HG03565 (cell line): ENCODE measurements around the gene TIMM22.
A peak's percentile ranks its signal among the peaks of the same experiment; 100 is the strongest.
"Not testable (repeated sequence)": the region's sequence is repeated elsewhere in the genome, so short reads cannot be mapped to it uniquely, and the experiment has no call there.

Source experiments
- ATAC-seq: cut with Tn5 transposase; IDR thresholded peaks from one replicate; pipeline ENCODE4 v1.9.1; 2021; ENCODE audit warnings: mild to moderate bottlenecking, moderate library complexity; ENCODE audit not compliant: unreplicated experiment

Gene TIMM22

DNA sequence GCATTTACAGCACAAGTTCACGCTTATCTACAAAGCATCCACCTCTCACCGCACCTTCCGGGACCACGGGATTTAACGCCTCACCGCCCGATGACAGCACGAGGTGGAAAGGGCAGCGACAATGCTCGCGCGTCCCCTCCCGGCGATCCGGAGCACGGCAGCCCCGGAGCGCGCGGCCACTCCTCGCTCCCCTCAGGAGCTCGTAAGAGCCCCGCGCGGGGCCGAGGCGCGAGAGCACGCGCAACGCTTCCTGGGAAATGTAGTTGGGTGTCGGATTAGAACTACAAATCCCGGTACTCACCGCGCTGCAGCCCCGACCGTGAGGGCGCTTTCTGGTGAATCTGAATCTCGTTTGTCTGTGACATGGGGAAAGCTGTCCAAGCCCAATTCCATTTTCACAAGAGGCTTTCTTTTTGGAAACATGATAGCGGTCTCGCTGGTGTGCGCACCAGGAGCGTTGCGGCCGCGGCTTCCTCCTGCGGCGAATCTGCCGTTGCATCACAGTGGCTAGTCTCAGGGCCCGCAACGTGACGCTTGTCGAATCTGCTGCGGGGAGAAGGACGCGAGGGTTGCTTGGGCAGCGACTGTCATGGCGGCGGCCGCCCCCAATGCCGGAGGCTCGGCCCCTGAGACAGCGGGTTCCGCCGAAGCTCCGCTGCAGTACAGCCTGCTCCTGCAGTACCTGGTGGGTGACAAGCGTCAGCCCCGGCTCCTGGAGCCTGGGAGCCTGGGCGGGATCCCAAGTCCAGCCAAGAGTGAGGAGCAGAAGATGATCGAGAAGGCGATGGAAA, at the start of gene TIMM22:
TIMM22 (plus strand) TSS at position 576 of the 791 bp plus-strand sequence; CDS start at position 590, 14 bp downstream.
- ATAC-seq: peak; percentile 83

DNA sequence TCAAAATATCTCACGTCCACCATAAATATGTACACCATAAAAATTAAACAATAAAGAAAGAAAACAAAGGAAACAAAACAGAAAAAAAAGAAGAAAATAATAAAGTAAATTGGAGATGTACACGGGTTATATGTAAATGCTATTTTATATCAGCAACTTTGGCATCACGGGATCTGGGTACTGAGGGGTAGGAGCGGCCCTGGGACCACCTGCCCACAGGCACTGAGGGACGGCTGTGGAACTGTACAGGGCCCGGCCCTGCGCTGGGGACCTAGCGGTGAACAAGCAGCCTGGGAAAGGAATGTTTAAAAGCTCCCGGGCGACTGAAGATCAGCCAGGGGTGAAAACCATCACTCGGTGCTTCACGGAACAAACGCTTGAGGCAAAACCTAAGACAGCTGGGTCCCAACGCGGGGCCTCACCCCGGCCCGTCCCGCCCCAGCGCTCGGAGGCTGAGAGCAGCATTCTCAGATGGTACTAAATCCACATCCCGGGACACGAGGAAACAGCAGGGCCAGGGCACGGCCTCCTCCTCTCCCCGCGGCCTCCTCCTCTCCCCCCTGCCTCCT, 48.6 kb upstream of the TIMM22 start:
- no peak for ATAC-seq

DNA sequence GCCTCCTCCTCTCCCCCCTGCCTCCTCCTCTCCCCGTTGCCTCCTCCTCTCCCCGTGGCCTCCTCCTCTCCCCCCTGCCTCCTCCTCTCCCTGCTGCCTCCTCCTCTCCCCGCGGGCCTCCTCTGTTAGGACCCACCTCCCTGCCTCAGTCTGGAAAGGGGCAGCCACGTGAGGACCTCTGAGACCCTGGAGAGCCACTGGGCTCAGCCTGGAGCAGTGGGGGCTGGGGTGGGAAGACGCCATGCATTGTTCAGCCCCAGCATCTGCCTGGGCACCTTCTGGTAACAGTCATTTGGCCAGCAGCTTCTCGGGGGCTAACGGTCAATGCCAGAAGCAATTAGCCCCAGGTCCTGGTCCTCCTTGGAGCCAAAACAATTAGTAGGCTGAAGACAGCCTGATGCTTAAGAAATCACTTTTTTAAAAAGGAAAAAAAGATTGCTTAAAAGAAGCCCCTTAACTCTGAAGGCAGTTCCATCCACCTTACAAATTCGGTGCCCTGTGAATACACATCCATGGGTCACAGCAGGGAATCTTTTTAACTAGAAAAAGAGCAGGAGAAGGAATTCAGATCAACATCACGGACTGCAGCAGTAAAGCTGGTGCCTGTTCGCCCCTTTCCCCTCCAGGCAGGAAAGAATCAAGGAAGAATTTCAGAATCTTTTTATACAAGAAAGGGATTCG, 47.2 kb upstream of the TIMM22 start:
- ATAC-seq: no peak

DNA sequence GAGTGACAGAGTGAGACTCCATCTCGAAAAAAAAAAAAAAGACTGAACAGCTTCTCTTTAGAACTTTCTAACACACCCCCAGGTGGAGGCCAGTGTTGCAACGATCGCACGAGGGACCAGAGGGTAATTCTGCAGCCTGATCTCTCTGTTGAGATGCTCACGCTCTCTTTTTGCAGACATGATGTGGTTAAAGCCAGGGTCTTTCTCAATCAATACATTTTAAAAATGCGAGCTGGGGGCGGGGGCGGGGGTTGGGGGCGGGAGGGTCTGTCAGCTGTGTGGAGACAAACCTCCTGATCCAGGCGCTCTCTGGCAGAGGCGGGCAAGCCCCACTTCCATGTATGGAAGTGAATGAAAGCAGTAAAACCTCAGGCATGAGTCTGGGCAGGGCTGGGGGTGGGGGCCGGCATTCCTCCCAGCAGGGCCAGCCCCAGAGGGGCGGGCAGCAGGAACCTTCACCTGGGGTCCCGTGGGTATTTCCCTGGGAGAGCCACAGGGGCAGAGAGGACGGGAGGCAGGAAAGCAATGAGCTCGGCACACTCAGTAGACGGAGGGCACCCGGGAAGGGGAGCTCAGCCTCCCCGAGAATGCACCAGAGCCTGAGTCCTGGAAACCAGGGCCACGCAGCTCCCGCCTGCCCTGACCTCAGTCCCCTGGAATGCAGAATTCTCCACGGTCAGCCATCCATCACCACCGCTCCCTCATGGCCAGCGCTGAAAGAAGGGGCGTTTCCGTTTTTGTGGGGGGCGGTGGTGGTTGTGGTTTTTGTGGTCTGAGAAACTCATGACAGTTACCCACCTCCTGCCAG, 45.4 kb upstream of the TIMM22 start:
- ATAC-seq: no peak

DNA sequence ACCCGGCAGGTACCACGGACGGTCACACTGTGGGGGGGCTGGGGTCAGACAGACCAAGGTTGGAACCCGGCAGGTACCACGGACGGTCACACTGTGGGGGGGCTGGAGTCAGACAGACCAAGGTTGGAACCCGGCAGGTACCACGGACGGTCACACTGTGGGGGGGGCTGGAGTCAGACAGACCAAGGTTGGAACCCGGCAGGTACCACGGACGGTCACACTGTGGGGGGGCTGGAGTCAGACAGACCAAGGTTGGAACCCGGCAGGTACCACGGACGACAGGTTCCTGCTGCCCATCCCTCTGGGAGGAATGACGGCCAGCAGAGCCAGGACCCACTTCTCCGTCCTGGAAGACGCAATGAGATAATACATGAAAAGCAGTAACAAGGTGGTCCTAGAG, 44.3 kb upstream of the TIMM22 start:
- not testable (repeated sequence) for ATAC-seq

DNA sequence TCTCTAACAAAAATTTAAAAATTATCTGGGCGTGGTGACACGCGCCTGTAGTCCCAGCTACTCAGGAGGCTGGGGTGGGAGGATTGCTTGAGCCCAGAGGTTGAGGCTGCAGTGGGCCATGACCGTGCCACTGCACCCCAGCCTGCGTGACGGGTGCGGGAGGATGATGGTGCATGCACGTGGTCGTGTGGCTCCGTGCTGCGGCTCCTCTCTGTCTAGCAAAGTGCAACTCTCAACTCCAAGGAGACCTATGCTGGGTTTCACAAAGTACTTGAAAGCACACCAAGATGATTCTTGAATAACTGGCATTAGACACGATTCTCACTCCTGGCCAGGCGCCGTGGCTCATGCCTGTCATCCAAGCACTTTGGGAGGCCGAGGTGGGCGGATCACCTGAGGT, 43.2 kb upstream of the TIMM22 start:
- ATAC-seq: no peak

DNA sequence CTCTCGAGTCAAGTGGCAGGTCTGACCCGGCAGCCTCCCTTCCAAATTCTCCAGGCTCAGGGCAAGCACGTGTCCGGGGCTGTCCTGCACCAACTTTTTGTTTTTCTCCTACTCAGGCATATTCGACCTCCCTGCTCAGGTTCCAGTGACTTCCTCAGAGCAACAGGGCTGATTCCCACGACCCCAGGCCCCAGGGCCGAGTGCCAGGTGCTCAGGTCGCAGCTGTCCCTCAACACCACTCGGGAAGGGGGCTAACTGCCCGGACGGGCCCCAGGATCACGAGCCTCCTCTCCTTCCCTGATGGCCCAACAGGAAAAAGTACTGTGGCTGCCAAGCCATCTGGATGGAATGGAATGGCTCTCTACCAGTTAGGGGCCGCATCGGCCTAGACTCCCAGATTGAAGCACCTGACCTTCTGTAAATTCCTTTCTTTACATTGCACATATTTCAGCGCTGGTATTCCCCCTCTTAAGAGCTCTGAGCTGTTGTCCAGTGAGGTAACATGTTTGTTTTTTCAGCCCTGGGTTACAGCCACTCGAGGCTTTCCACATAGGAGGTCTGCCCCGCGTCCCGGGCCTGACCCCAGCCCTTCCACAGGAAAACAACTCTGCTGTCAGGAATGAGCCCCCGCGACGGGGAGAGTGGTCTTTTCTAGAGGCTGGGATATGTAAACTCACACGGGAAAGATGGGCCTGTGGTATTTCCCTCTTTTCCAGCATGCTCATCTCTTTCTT, 42.3 kb upstream of the TIMM22 start:
- no peak for ATAC-seq

DNA sequence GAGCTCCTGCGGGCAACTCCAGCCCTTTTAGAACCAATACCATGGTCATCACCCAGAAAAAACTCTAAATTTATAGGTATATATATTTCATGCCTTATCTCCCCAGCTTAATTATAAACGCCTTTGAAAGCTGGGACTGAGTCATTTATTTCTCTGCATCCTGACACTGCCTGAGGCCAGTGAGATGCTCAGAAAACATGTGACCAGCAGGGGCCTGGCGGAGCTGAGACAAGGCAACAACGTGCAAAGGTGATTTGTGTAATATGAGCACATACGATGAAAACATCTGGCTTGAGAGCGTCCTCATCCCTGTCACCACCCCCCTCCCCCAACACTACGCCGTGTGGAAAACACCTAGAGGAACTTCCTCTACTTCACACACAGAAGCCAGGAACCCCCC, 40.0 kb upstream of the TIMM22 start:
- no peak for ATAC-seq

DNA sequence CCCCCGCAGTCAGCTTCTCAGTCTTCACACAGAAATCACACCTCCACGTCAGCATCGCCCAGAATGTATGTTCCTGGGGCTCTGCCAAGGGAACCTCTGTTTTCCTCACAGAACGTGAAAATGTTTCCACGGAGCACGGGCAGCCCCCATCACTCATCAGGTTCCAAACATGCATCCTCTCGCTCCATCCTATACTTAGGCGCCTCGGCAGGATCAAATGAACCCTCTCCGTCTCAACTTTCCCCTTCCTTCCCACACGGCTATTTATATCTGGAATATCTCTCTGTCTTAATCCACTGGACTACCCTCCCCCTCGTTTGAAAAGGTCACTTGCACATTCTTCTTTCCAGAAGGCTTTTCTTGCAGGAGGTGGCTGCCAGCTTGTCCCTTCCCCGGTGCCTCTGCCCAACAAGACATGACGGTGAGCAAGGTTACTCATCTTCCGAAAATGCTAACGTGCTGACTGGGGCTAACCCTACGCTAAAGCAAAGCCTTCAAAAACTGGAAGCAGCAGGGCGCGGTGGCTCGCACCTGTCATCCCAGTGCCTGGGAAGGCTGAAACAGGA, 39.0 kb upstream of the TIMM22 start:
- ATAC-seq: no peak

DNA sequence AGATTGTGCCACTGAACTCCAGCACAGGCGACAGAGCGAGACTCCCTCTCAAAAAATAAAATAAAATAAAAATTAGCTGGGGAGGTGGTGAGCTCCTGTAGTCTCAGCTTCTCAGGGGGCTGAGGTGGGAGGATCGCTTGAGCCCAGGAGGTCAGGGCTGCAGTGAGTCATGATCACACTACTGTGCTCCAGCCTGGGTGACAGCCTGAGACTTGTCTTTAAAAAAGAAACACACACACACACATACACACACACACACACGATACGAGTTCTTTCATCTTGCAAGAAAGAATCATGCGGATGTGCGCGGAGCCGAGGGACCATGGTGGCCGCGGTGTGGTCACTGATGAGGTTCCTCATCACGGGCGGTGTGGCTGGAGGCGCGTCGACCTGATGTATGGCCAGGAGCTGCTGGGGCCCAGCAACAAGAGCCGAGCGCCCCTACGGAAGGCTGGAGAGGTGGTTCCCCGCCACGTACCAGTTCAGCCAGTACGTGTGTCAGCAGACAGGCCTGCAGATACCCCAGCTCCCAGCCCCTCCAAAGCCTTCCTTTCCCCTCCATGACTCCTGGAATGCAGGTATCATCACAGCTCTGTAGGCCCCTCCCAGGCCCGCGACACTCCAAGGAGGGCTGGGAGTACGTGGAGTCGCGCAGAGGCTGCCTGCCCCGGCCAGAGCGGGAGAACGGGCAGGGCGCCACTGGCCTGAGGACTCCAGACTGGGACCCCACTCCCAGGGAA, 38.0 kb upstream of the TIMM22 start:
- ATAC-seq: no peak

DNA sequence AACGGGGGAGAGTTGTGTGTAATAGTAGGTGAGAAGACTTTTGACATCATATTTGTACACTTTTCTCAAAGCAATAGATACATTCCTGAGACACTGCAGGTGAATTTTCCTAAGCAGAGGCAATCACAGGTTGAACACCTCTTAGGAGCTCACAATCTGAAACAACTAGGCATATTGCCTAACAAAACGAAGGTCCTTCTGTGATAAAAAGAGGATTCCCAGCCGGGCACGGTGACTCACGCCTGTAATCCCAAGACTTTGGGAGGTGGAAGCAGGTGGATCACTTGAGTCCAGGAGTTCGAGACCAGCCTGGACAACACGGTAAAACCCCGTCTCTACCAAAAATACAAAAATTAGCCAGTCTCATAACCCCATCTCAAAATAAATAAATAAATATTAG, 34.8 kb upstream of the TIMM22 start:
- ATAC-seq: no peak

DNA sequence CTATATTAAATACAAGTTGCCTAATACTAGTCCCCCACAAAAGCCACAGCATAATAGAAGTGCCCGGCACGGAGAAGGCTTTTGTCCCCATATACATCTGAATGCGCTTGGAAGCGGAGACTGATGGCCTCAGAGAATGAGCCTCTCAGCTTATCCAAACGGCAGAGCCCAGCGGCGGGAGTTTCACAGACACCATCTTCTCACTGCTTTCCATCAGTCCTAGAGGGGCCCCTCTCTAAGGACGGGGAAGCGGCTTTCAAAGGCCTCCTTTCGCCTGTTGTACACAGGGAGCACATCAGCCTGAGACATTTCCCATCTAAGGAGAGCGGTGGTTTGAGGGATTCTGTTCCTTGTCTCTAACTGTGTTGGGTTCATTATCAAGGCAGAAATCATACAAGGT, 34.3 kb upstream of the TIMM22 start:
- no peak for ATAC-seq

DNA sequence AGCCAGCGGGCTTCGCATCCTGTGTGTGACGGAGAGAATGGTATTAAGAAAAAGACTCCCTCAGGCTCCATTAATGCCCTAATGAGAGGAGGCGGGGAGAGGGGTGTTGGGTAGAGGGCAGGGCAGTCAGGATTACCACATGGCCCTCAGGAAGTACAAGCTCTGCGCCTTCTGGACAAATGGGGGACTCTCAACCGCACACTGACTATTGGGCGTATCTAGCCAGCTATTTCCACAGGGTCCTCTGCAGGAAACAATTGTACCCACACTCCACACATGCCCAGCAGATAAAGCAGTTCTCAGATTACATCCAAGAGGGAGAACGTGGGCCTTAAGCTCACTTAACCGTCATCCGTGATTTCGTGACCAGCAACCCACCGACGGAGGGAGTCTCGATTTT, 32.1 kb upstream of the TIMM22 start:
- ATAC-seq: no peak

DNA sequence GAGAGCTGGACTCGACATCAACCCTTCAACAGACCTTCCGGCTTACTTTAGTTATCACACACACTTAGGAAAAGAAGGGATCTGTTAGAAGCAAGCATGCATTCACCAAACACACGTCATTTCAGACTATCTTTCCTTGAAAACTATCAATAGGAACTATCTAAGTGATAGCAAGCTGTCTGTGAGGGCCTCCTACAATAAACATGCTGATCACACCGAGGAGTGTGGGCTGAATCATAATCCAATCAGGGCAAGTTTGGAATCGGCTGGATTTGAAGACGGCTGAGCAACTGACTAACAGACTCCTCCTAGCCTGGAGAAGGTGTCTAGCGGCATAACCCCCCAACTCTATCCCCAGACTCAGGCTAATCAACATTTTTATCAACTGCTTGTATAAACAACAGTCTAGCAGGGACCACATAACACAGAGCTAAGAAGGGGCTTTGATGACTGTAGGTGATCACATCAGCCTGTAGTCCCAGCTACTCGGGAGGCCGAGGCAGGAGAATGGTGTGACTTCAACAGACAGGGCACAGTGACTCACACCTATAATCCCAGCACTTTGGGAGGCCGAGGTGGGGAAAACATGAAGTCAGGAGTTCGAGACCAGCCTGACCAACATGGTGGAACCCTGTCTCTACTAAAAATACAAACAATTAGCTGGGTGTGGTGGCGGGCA, 31.5 kb upstream of the TIMM22 start:
- no peak for ATAC-seq

DNA sequence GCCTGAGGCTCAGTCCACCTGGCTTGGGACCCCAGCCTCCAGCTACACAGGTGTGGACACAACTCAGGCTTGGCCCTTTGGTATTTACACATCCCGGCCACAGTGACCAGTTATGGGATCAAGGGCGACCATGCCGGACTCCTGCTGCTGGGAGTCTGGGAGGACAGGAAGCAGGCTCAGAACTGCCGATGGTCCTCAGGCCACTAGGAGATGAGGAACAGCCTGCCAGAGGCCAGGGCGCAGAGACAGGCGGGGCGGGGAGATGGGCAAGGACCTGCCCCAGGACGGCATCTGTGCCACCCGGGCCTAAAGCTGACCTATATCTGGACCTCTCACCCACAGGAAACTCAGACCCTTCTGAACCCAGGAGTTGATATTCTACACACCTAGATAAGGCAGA, 29.8 kb upstream of the TIMM22 start:
- no peak for ATAC-seq

DNA sequence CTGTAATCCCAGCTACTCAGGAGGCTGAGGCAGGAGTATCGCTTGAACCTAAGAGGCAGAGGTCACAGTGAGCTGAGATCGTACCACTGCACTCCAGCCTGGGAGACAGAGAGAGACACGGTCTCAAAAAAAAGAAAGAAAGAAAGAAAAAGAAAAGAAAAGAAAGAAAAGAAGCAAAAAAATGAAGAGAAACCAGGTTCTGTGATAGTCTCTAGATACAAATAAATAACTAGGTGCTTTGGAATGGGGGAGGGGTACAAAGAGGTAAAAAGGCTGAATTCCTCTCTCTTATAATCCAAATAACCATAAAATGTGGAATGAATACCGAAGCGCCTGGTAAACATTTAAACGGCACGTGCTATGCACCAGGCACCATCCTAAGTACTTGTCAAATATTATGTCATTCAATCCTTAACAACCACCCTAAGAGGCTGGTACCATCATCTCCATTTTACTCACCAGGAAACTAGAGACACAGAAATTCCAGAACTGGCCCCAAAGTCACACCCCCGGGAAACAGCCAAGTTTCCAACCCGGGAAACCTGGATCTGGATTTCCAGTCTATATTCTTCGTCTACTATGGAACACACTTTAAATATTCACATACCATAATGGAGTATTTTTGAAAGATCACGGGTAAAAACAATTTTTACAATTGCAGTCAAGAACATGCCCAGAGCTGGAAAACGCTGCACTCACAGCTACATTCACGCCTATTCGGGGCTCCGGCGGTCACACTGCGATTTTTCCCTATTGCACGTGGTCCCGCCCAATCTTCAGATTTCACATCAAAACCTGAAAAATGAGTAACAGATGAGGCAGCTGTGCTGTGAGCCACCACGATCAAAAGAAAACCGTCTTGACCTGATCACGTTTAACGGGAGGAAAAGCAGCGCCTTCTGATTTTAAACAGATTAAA, 27.9 kb upstream of the TIMM22 start:
- no peak for ATAC-seq

DNA sequence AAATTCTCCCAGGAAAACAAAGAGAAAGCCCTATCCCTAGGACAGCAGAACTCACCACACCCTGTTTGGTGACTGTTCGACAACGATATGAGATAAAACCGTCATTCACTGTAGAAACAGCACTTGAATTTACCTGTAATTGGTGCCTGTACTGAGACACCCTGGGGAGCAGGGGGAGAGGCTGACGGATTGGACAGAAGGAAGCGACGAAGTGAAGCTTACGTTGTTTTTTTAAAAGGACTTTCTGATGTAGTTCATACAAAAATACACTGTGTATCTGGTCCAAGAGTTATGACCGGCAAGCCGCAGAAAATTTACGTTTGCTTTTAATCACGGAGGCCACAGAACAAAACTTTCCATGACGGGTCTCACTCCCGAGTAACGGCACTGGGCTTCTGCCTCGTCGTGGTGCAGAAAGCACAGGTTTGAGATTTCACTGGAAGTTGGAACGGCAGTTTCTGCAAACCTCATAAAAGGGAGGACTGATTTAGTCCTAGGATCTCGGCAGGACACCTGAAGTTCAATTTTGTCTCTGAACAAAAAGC, 27.0 kb upstream of the TIMM22 start:
- ATAC-seq: no peak

DNA sequence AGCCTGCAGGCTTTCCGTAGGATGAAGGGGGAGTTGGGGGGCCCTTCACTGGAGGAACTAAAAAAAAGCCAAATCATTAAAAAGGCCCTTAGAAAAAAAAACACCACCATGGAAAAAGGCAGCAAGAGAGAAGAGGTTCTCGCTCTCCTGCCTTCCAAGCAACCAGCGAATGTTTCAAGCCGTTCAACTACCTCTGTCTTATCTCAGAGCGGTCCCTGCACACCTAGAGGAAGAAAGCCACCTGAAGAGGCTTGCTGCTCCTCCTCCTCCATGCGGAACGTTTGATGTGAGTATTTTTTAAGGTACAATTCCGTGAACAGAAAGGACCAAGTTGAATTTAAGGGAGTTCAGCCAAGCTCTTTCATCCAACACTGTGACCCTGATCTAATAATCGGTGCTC, 26.6 kb upstream of the TIMM22 start:
- ATAC-seq: no peak
